Activated T-cell treated with anti-CD3 and anti-CD28 coated beads for 24 hours (primary cell): ENCODE measurements around the gene VWA7.

Experiments
- DNase-seq: peaks from one replicate; pipeline ENCODE4 v3.0.0-alpha.2; 2020; ENCODE audit warnings: low read depth

The VWA7 gene

DNA sequence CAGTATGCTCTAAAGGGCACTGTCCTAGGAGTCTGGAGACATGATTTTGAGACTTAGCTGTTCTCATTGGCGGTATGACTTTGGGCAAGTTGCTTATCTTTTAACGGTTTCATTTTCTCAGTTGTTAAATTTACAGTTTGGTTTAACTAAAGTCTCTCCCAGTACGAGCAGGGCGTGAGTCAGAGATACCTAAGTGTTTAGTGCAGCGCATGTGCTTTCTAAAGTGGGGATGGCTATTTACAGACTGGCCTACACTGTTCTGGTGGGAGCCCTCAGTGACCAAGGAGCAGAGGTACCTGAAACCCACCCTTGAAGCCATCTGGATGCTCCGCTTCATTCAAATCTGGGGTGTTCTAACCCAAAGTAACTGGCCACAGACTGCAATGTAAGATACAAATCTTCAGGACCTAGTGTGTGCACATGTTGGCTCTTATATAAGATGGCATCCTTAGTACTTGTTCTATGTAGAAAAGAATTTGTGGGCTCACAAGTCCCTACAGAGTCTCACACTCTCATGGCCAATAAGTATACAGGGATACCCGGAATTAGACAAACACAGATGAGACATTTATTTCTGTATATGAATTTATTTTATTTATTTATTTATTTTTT lies 26.6 kb downstream of the VWA7 start:
- no peak for DNase-seq

DNA sequence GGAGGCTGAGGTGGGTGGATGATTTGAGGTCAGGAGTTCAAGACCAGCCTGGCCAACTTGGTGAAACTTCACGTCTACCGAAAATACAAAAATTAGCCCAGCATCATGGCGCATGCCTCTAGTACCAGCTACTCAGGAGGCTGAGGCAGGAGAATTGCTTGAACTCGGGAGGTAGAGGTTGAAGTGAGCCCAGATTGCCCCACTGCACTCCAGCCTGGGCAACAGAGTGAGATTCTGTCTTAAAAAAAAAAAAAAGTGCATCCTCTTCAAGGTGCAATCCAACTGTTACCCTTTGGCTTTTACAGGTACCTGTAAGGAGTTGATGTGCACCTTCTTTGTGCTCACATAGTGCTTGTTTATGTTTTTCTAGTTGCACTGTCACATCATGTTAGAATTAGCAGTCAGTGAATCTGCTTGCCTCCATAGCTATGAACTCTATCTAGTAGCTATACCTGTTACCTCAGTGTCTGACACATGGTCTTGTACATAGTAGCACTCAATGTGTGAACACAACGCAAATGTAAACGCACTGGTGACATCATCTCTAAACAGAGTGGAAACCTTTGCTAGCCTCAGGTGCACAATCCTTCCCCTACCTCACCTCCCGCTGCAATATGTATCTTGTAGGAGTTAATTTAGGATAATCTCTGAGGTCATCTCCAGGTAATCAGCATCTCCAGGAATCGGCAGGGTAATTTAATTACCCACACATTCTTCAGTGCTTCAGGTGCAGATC lies 27.7 kb downstream of the VWA7 start:
- DNase-seq = no peak

GRCh38 chr6:31744422-31744821 lies 32.7 kb downstream of the VWA7 start:
- DNase-seq = no peak

- DNase-seq = no peak
Measured at GRCh38 chr6:31742894-31743293, 34.2 kb downstream of the VWA7 start.

DNA sequence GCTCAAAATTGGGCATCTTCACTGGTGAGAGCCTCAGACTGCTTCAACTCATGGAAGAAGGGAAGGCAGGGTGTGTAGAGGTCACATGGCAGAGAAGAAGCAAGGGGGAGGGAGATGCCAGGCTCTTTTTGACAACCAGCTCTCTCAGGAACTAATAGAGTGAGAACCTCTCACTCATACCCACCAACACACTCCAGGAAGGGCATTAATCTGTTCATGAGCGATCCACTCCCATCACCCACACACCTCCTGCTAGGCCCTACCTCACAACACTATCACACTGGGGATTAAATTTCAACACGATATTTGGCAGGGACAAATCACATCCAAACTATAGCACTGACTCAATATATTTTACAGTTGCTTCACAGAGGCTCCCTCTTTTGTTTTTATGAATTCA lies 35.3 kb downstream of the VWA7 start:
- DNase-seq = no peak

DNA sequence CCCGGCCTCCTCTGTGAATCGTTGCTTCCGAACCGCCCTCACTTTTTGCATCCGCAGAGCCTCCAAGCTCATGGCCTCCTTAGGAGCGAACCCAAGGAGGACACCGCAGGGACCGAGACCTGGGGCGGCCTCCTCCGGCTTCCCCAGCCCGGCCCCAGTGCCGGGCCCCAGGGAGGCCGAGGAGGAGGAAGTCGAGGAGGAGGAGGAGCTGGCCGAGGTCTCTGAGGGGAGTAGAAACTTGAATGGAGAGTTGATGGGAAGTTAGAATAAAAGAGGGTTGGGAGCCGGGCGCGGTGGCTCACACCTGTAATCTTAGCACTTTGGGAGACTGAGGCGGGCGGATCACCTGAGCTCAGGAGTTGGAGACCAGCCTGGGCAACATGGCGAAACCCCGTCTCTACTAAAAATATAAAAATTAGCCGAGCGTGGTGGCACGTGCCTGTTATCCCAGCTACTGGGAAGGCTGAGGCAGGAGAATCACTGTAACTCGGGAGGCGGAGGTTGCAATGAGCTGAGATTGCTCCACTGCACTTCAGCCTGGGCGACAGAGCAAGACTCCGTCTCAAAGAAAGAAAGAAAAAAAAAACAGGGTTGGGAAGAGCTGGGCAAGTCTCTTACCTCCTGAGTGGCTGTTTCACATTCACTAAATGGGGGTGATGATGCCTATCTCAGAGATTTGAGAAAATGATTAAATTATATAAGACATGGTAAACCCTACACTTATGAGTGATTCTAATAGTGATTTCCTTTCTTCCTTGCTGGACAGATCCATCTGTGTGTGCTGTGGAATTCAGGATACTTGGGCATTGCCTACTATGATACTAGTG lies 36.5 kb downstream of the VWA7 start:
- no peak for DNase-seq

- peak; percentile 95 for DNase-seq
Measured at GRCh38 chr6:31739639-31740396, 37.3 kb downstream of the VWA7 start, which contains the start of gene MSH5. TSS of gene MSH5 (plus strand) at chr6:31740005. CDS start at chr6:31740467, 462 bp downstream.

- peak; percentile 48 for DNase-seq
Measured at GRCh38 chr6:31737991-31738979, 38.8 kb downstream of the VWA7 start.

DNA sequence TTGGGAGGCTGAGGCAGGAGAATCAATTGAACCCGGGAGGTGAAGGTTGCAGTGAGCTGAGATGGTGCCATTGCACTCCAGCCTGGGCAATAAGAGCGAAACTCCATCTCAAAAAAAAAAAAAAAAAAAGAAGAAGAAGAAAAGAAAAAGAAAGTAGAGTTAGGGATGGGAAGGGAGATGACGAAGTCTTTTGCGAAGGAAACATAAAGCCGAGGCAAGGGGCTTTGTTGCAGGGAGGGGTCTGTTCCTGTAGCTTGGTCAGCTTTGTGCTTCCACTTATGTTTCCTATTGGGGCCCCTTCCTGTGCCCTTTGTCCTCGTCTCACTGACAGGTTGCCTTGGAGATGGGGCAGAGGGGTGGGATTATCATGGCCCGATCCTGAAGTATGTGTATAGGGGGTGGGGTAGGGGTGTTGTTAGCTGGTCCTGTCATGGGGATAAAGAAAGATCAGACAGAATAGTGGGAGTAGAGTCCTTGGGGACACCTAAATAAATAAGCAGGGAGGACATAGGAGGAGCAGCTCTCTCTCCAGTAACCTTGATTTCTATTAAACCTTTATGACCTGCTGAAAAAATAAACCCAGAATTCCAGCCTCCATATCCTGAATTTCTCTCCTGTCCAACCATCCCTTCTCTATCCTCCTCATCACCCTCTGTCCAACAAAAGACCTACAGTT lies 39.7 kb downstream of the VWA7 start:
- DNase-seq = no peak

GRCh38 chr6:31736768-31737314 lies 40.3 kb downstream of the VWA7 start:
- DNase-seq = no peak

- peak; percentile 75 for DNase-seq
Measured at GRCh38 chr6:31736021-31736767, 40.9 kb downstream of the VWA7 start, which contains the start of gene CLIC1. TSS of gene CLIC1 (minus strand) at chr6:31736530. CDS start at chr6:31736300, 230 bp downstream.

GRCh38 chr6:31734821-31735406 lies 42.2 kb downstream of the VWA7 start:
- DNase-seq = peak; percentile 46

DNA sequence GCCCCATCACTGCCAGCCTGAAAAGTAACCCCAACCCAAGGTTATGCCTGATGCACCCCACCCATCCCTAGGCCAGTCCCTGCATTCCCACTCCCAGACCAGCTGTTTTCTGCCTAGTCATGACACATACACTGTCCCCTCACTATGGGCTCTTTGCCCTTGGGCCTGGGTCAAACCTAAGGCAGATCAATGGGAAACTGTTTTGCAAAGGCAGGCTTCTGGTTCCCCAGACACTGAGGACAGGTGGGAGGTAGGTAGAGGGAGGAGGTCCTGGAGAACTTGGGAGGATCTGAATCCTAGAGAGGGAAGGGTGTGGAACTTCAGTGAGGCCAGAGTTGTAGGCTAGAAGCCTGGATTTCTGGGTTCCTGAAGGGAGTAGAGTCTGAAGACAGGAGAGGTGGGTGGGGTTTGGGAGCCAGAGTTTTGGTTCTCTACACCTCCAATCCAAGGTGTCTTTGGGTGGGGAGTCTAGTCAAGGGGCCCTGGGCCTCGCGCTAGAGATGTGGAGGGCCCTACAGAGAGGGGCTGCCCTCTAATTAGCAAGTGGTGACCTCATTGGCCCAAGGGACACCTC lies 42.8 kb downstream of the VWA7 start:
- no peak for DNase-seq

DNA sequence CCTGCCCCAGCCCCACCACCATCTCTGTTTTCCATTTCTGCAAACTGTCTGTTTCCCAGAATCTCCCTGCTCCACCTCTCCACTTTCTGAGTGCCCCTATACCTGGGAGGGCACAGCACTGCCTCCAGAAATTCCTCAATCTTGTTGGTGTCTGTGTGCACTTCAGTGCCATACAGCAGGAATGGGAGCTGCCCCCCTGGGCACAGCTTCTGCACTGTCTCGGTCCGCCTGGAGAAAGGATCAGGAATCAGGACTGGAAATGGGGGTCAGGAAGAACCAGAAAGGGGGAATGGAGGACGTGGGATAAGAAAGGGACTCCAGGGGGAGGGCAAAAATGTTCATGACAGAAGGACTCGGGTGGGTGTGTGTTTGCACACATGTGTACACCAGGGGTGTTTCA lies 43.4 kb downstream of the VWA7 start:
- no peak for DNase-seq

DNA sequence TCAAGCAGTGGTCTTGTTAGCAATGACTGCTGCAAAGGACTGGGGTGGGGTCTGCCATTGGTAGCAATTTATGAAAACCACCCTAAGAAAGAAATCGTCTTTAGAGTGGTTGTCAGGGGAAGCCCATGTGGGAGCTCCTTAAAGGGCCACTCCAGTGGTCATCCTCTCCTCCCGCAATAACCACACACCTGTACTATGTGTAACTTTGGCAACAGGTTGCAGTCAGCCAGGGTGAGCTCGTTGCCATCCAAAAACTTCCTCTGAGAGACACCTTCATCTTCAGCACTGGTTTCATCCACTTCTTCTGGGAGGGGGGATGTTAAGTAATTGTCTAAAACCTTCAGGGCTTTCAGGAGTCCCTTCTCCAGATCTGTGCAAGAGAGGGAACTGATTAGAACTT lies 45.1 kb downstream of the VWA7 start:
- no peak for DNase-seq

GRCh38 chr6:31730631-31731086 lies 46.5 kb downstream of the VWA7 start:
- DNase-seq = no peak

DNA sequence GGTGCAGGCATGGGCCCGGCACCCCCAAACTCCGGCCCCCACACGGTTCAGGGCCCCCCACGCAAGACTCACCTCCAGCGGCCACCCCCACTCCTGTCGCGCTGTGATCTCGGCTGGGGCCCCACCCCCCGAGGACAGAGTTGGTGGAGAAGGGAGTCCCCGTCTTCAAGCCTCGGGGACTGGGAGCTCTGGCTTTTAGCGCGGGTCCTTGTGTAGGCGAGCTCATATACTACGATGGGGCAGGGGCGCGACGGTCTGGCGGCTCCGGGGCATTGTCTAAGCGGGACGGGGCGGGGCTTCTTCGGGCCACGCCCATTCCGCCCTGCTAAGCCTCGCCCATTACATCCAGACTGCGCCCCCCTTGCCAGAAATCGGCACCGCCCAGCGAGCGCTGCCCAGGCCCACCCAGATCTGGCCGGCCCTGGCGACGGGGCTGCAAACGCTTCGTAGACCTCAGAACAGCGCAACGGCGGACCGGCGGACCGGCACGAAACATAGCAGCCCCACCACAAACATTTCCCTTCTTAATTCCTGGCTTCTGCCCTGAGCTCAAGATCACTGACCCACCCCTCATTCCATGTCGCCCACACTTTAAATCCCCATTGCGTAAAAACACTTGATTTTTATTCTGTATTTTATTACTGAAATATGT lies 47.0 kb downstream of the VWA7 start:
- DNase-seq = peak; percentile 48

DNA sequence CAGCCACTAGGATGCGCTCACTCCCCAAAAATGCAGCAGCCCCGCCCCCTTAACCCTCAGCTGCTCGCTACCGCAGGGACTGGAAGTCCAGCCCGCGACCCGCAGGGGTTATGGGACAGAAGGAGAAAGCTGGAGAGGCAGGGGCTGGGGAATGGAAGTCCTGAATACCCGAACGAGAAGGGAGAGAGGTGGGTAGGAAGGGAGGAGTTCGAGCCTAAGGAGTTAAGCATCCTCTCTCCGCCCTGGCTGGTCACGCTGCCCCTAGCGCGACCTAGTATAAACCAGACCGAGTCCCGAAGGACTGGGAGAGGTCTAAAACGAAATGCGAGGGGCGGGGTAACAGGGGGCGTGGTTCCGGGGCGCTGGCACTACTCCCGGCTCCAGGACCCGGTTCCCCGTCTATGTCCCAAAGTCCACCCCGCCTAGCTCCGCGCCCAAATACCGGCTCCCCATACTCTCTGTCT lies 47.6 kb downstream of the VWA7 start:
- peak; percentile 66 for DNase-seq
